ENCODE data around the gene CHST15.

Gene CHST15

DNA sequence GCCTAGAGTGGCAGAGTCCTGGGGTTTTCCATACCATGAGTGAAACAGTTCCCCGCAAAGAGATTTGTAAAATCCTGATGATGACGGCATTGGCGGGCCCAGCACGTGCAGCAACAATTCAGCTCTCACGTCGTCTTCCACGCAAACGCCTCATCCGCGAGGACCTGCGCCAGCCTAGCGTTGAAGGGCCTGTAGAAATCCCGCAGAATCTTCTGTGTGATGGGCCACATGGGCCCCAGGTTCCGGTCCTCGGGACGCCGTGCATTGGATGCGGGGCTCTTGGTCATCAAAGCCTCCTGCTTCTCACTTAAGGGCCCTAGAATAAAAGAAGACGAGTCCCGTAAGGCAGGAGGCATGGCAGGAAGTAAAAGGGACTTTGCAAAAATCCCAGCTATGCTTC, 83.4 kb downstream of the CHST15 start:
- TF ChIP-seq, protein P1, sequence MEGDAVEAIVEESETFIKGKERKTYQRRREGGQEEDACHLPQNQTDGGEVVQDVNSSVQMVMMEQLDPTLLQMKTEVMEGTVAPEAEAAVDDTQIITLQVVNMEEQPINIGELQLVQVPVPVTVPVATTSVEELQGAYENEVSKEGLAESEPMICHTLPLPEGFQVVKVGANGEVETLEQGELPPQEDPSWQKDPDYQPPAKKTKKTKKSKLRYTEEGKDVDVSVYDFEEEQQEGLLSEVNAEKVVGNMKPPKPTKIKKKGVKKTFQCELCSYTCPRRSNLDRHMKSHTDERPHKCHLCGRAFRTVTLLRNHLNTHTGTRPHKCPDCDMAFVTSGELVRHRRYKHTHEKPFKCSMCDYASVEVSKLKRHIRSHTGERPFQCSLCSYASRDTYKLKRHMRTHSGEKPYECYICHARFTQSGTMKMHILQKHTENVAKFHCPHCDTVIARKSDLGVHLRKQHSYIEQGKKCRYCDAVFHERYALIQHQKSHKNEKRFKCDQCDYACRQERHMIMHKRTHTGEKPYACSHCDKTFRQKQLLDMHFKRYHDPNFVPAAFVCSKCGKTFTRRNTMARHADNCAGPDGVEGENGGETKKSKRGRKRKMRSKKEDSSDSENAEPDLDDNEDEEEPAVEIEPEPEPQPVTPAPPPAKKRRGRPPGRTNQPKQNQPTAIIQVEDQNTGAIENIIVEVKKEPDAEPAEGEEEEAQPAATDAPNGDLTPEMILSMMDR (IDR thresholded peaks at IDR 0.05; ENCODE audit: borderline replicate concordance, insufficient read depth, low read depth, low read length): no peak
- no peak overlapping the region for H3K4me3 ChIP-seq (ENCODE audit: low read depth, low read length)

DNA sequence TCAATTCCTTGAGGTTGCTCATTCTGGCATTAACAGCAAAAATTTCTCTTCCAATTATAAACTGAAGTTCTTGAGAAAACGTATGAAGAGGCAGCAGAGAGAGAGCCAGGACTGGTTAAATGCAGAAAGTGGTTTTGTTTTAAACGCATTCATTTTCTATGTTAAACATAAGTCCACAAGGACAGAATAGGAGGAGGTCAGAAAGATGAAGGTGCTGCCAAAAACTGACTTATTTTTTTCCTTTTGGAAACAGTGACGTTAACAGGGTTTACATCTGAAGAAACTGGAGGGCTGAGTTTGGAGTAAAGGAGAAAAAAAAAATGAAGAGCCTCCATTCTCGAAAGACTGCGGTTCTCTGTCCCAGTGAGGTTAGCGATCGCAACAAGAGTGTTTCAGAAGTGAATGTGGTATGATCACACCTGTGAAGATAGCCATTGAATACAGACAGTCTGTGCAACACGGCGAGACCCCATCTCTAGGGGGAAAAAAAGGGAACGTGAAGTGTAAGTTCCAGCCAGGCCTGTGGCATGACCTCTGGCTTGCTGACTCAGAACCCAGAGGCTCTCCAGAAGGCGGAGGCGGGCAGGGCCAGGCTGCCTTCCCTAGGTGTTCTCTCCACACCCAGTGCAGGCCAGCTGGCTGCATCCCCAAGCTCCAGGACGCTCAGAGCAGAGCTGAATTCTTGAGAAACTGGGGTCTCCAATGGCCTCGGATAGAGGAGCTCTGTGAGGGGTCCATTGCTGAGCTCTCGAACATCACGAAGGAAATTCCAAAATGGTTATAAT, 84.0 kb downstream of the CHST15 start:
- no peak overlapping the region for H3K4me3 ChIP-seq (ENCODE audit: low read depth, low read length)
- TF ChIP-seq, protein P1 (IDR thresholded peaks at IDR 0.05; ENCODE audit: borderline replicate concordance, insufficient read depth, low read depth, low read length): no peak

DNA sequence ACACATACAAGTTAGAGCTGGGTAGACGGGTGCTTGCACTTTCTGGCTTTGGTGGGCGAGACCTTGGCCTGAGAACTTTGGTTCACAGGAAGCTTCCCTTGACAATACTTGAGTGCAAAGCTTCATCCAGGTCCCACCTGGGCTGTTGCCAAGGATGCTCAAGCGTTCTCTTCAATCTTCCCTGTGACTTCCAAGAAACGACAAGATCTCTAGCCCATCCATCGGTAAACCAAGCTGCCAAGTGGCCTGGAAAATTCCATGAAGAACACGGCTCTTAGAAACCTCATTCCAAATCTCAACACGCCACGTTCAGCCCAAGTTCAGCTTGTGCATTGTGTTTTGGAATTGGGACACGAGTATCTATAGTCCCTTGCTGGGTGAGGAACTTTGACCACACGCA, 84.7 kb downstream of the CHST15 start:
- TF ChIP-seq, protein P1 (IDR thresholded peaks at IDR 0.05; ENCODE audit: borderline replicate concordance, insufficient read depth, low read depth, low read length): no peak
- H3K4me3 ChIP-seq (ENCODE audit: low read depth, low read length): no peak overlapping the region

DNA sequence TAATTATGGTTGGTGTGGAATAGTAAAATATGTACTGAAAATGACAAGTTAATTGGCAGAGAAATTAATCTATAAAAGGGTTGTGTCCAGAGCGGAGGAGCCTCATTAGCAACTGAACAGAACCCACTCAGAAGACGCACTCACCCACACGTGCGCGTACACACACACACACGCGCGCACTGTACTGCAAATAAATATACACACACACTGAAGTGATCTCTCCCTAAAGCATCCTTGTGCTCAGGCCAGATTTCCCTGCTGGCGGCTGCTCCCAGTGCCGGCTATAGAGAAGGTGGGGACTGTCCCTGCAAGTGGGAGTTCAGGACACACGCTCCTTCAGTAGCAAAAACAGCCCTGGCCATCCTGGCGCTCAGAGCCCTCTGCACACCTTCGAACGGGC, 85.2 kb downstream of the CHST15 start:
- H3K4me3 ChIP-seq (ENCODE audit: low read depth, low read length): no peak overlapping the region
- TF ChIP-seq, protein P1 (IDR thresholded peaks at IDR 0.05; ENCODE audit: borderline replicate concordance, insufficient read depth, low read depth, low read length): no peak

DNA sequence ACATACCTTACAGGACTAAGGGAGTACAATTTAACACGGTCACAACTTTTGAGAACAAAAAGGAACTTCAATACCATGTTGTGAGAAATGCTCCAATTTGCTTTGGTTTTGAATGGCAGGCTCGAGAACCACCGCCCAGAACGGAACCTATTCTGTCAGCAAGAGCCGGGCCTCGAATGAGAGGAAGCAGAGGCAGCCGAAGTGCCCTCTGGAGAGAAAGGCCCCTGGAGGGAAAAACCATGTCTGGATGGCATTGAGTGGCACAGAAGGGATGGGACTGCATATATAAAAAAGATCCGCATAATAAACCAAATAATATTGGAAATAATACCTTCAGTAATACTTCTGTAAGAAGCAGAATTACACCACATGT, 85.6 kb downstream of the CHST15 start:
- TF ChIP-seq, protein P1 (IDR thresholded peaks at IDR 0.05; ENCODE audit: borderline replicate concordance, insufficient read depth, low read depth, low read length): no peak
- H3K4me3 ChIP-seq (ENCODE audit: low read depth, low read length): no peak overlapping the region

DNA sequence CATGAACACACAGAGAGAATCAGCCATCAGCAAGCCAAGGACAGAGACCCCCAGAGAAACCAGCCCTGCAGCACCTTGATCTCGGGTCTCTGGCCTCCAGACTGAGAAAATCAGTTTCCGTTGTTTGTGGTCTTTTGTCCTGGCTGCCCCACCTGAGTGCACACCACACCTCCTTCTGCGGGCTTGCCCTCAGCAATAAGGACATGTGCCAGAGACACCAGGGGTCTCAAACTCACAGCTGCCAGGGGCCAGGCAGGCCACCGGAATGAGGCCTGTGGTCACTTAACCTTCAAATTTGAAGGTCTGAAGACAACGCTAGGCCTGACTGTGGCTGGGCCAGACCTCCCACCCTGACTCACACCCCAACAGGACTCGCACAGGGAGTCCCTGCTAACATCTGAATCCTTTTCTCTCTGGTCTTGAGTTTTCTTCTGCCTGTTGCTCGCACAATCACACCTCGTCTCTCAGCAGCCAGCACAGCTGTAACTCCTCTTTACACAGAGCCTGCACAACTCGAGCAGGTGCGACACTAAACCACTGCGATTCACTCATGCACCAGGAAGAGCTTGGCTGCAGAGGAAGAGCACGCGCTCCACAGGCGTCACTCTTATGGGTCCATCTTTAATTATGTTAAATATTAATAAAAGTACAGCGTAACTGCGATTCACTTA, 86.2 kb downstream of the CHST15 start:
- TF ChIP-seq, protein P1 (IDR thresholded peaks at IDR 0.05; ENCODE audit: borderline replicate concordance, insufficient read depth, low read depth, low read length): no peak
- no peak overlapping the region for H3K4me3 ChIP-seq (ENCODE audit: low read depth, low read length)

DNA sequence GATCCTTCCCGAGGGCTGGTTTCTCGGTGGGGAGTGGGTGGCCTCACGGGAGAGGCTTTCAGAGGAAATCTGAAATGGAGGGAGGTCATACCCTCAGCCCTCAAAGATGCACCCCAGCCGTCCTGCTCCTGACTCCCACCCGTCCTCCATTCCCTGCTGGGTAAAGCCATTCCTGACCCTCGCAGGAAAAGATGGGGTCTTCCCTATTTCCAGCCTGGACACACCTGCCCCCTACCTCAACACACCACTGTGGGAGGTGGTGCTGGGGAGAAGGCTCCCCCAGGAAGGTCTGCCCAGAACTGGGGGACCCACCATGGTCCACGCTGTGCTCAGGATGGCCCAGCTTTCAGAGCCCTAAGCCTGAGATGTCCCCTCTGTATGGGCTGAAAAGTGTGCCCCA, 86.9 kb downstream of the CHST15 start:
- no peak overlapping the region for H3K4me3 ChIP-seq (ENCODE audit: low read depth, low read length)
- TF ChIP-seq, protein P1 (IDR thresholded peaks at IDR 0.05; ENCODE audit: borderline replicate concordance, insufficient read depth, low read depth, low read length): no peak

All from GM12875 (cell line).